ENCODE results near the gene LRIG3.

LRIG3 gene

GRCh38 chr12:58931518-58931917, 11.2 kb upstream of the LRIG3 start:
- DNase-seq (ENCODE audit: low read depth in 2 of 2, low spot score in 1 of 2), result no peak

- no peak for DNase-seq (ENCODE audit: low read depth in 2 of 2, low spot score in 1 of 2)
Observed at GRCh38 chr12:58930770-58931324, 10.5 kb upstream of the LRIG3 start.

GRCh38 chr12:58927120-58927519, 6.8 kb upstream of the LRIG3 start:
- DNase-seq (ENCODE audit: low read depth in 2 of 2, low spot score in 1 of 2), result no peak

- DNase-seq (ENCODE audit: low read depth in 2 of 2, low spot score in 1 of 2), result no peak
Observed at GRCh38 chr12:58926586-58926985, 6.3 kb upstream of the LRIG3 start.

GRCh38 chr12:58925751-58926150, 5.4 kb upstream of the LRIG3 start:
- no peak for DNase-seq (ENCODE audit: low read depth in 2 of 2, low spot score in 1 of 2)

- no peak for DNase-seq (ENCODE audit: low read depth in 2 of 2, low spot score in 1 of 2)
Observed at GRCh38 chr12:58925111-58925611, 4.9 kb upstream of the LRIG3 start.

- DNase-seq (ENCODE audit: low read depth in 2 of 2, low spot score in 1 of 2), result no peak
Observed at GRCh38 chr12:58924652-58925051, 4.3 kb upstream of the LRIG3 start.

GRCh38 chr12:58923781-58924180, 3.5 kb upstream of the LRIG3 start:
- no peak for DNase-seq (ENCODE audit: low read depth in 2 of 2, low spot score in 1 of 2)

GRCh38 chr12:58922849-58923248, 2.5 kb upstream of the LRIG3 start:
- no peak for DNase-seq (ENCODE audit: low read depth in 2 of 2, low spot score in 1 of 2)

GRCh38 chr12:58920961-58921861, 907 bp upstream of the LRIG3 start:
- no peak for DNase-seq (ENCODE audit: low read depth in 2 of 2, low spot score in 1 of 2)

GRCh38 chr12:58919231-58920101, 838 bp downstream of the LRIG3 start:
- DNase-seq (ENCODE audit: low read depth in 2 of 2, low spot score in 1 of 2), result no peak

- DNase-seq (ENCODE audit: low read depth in 2 of 2, low spot score in 1 of 2), result no peak
Observed at GRCh38 chr12:58918469-58918844, 1.8 kb downstream of the LRIG3 start.

- DNase-seq (ENCODE audit: low read depth in 2 of 2, low spot score in 1 of 2), result no peak
Observed at GRCh38 chr12:58917699-58918468, 2.4 kb downstream of the LRIG3 start.

- DNase-seq (ENCODE audit: low read depth in 2 of 2, low spot score in 1 of 2), result no peak
Observed at GRCh38 chr12:58916921-58917511, 3.3 kb downstream of the LRIG3 start.

- no peak for DNase-seq (ENCODE audit: low read depth in 2 of 2, low spot score in 1 of 2)
Observed at GRCh38 chr12:58916161-58916621, 4.1 kb downstream of the LRIG3 start.

GRCh38 chr12:58915634-58916033, 4.7 kb downstream of the LRIG3 start:
- DNase-seq (ENCODE audit: low read depth in 2 of 2, low spot score in 1 of 2), result no peak

GRCh38 chr12:58915037-58915436, 5.3 kb downstream of the LRIG3 start:
- DNase-seq (ENCODE audit: low read depth in 2 of 2, low spot score in 1 of 2), result no peak

GRCh38 chr12:58914457-58914856, 5.8 kb downstream of the LRIG3 start:
- DNase-seq (ENCODE audit: low read depth in 2 of 2, low spot score in 1 of 2), result no peak

GRCh38 chr12:58907391-58907790, 12.9 kb downstream of the LRIG3 start:
- no peak for DNase-seq (ENCODE audit: low read depth in 2 of 2, low spot score in 1 of 2)

GRCh38 chr12:58906917-58907316, 13.4 kb downstream of the LRIG3 start:
- no peak for DNase-seq (ENCODE audit: low read depth in 2 of 2, low spot score in 1 of 2)
